ENCODE results near the gene SNX21. TPM values are rescaled to one million over a fixed set of nuclear protein-coding genes. Genes with fewer than 3 reads are reported as not detected.

SNX21 gene
- total and polyA plus RNA-seq, 2 donors (not counting 1 experiment from before 2014, with no cell fraction given): 2.2 to 2.4 TPM

- no peak overlapping the region for H3K9ac ChIP-seq (ENCODE audit: low read length)
- no peak overlapping the region for H3K4me3 ChIP-seq (ENCODE audit: control extremely low read depth in 1 of 5, extremely low read depth in 1 of 5, insufficient read depth in 1 of 5, low read depth in 2 of 5, low read length in 4 of 5)
- H3K79me2 ChIP-seq (ENCODE audit: control insufficient read depth, insufficient read depth, low read length): peaks cover 30% of the 10 kb centered on the region
- no peak overlapping the region for H3K27ac ChIP-seq (ENCODE audit: low read length in 2 of 2)
- H3K4me3 Mint-ChIP-seq: no peak overlapping the region
- peaks cover 6% of the 10 kb centered on the region for H3K4me1 Mint-ChIP-seq
- POLR2A ChIA-PET: interaction anchor here (0.7 kb wide), 1 partner anchor 187 kb away, joined by 5 read pairs; no protein-coding TSS in a partner anchor
- no peaks in the 10 kb centered on the region for H3K27me3 Mint-ChIP-seq
- no peak overlapping the region for H3K27ac Mint-ChIP-seq
- CTCF ChIA-PET: no interaction called here
- H3K36me3 ChIP-seq (replicated peaks in 1 of 2; ENCODE audit: control extremely low read depth in 1 of 2, control insufficient read depth in 1 of 2, extremely low read depth in 1 of 2, insufficient read depth in 2 of 2, low read length in 1 of 2): no peaks in the 10 kb centered on the region
- H3K9me3 Mint-ChIP-seq (ENCODE audit: insufficient read depth): no peaks in the 10 kb centered on the region
- no peak overlapping the region for H3K4me2 ChIP-seq (replicated peaks; ENCODE audit: low read depth, low read length, poor library complexity, severe bottlenecking)
- DNase-seq (no peak), ATAC-seq (ENCODE audit: low read depth) (no peak)
- H3K27me3 ChIP-seq (replicated peaks in 1 of 4; ENCODE audit: control extremely low read depth in 1 of 4, control insufficient read depth in 3 of 4, insufficient read depth in 4 of 4, low read length in 3 of 4): no peaks in the 10 kb centered on the region
- H3K4me1 ChIP-seq (ENCODE audit: control insufficient read depth in 2 of 2, insufficient read depth in 2 of 2, low read length in 2 of 2): no peaks in the 10 kb centered on the region
- no peaks in the 10 kb centered on the region for H3K9me3 ChIP-seq (ENCODE audit: control extremely low read depth in 1 of 3, control insufficient read depth in 2 of 3, insufficient read depth in 1 of 3, low read length in 2 of 3)
- intact Hi-C loops (cut with micrococcal nuclease): no loop called here
- H2AFZ ChIP-seq (ENCODE audit: insufficient read depth, low read depth, low read length, poor library complexity, severe bottlenecking): no peak overlapping the region
- no peaks in the 10 kb centered on the region for H4K20me1 ChIP-seq (ENCODE audit: control insufficient read depth, insufficient read depth, low read length, poor library complexity, severe bottlenecking)
- TF ChIP-seq EZH2 (IDR thresholded peaks at IDR 0.05; ENCODE audit: borderline replicate concordance, insufficient read depth, low read depth, low read length, poor library complexity, severe bottlenecking): no peak
- no peak for TF ChIP-seq CTCF (IDR thresholded peaks at IDR 0.05)
- WGBS (ENCODE audit: insufficient coverage): 100% methylated on average over 5 of the region's 7 CpGs
Measured at GRCh38 chr20:45863543-45864470, 30.2 kb downstream of the SNX21 start.

GRCh38 chr20:45866454-45866853 lies 32.9 kb downstream of the SNX21 start:
- CTCF ChIA-PET: interaction anchor here (1.0 kb wide), 1 partner anchor 9 kb away, joined by 3 read pairs; no protein-coding TSS in a partner anchor
- no peaks in the 10 kb centered on the region for H3K27me3 ChIP-seq (replicated peaks in 1 of 4; ENCODE audit: control extremely low read depth in 1 of 4, control insufficient read depth in 3 of 4, insufficient read depth in 4 of 4, low read length in 3 of 4)
- no peak overlapping the region for H3K4me3 Mint-ChIP-seq
- DNase-seq: no peak
- no peaks in the 10 kb centered on the region for H3K4me1 ChIP-seq (ENCODE audit: control insufficient read depth in 2 of 2, insufficient read depth in 2 of 2, low read length in 2 of 2)
- POLR2A ChIA-PET: no interaction called here
- H3K9me3 Mint-ChIP-seq (ENCODE audit: insufficient read depth): no peaks in the 10 kb centered on the region
- no peak overlapping the region for H3K27ac Mint-ChIP-seq
- no peak for ATAC-seq (ENCODE audit: low read depth)
- H3K9me3 ChIP-seq (ENCODE audit: control extremely low read depth in 1 of 3, control insufficient read depth in 2 of 3, insufficient read depth in 1 of 3, low read length in 2 of 3): no peaks in the 10 kb centered on the region
- intact Hi-C loops (cut with micrococcal nuclease): no loop called here
- H3K36me3 ChIP-seq (replicated peaks in 1 of 2; ENCODE audit: control extremely low read depth in 1 of 2, control insufficient read depth in 1 of 2, extremely low read depth in 1 of 2, insufficient read depth in 2 of 2, low read length in 1 of 2): no peaks in the 10 kb centered on the region
- no peak overlapping the region for H3K9ac ChIP-seq (ENCODE audit: low read length)
- 96% methylated on average over 4 of the region's 5 CpGs for WGBS (ENCODE audit: insufficient coverage)
- H3K4me1 Mint-ChIP-seq: no peaks in the 10 kb centered on the region
- peaks cover 9% of the 10 kb centered on the region for H3K79me2 ChIP-seq (ENCODE audit: control insufficient read depth, insufficient read depth, low read length)
- H3K4me2 ChIP-seq (replicated peaks; ENCODE audit: low read depth, low read length, poor library complexity, severe bottlenecking): no peak overlapping the region
- no peaks in the 10 kb centered on the region for H4K20me1 ChIP-seq (ENCODE audit: control insufficient read depth, insufficient read depth, low read length, poor library complexity, severe bottlenecking)
- H2AFZ ChIP-seq (ENCODE audit: insufficient read depth, low read depth, low read length, poor library complexity, severe bottlenecking): no peak overlapping the region
- H3K4me3 ChIP-seq (ENCODE audit: control extremely low read depth in 1 of 5, extremely low read depth in 1 of 5, insufficient read depth in 1 of 5, low read depth in 2 of 5, low read length in 4 of 5): no peak overlapping the region
- TF ChIP-seq CTCF (IDR thresholded peaks at IDR 0.05) (no peak), EZH2 (IDR thresholded peaks at IDR 0.05; ENCODE audit: borderline replicate concordance, insufficient read depth, low read depth, low read length, poor library complexity, severe bottlenecking) (no peak)
- no peaks in the 10 kb centered on the region for H3K27me3 Mint-ChIP-seq
- no peak overlapping the region for H3K27ac ChIP-seq (ENCODE audit: low read length in 2 of 2)
